Peyer's patch (tissue), 4 donors: ENCODE results near the gene SLCO4A1. TPM values are rescaled to one million over a fixed set of nuclear protein-coding genes. Genes with fewer than 3 reads are reported as not detected.

Source experiments
- DNase-seq, 3 donors: peaks; one replicate each; pipeline ENCODE4 v3.0.0-alpha.2; 2017 to 2019
- H3K27ac ChIP-seq, 4 donors: fragments of 200-600 bp; sonication (generic); one replicate each; pipeline ENCODE4 v1.5.1; 2016 to 2019
- H3K27me3 ChIP-seq, 2 donors: fragments of 200-600 bp; sonication (generic); one replicate each; pipeline ENCODE4 v1.5.1; 2019
- H3K36me3 ChIP-seq, 3 donors: fragments of 200-600 bp; sonication (generic); one replicate each; pipeline ENCODE4 v1.5.1; 2016 to 2019
- H3K4me1 ChIP-seq, 4 donors: fragments of 200-600 bp; sonication (generic); one replicate each; pipeline ENCODE4 v1.5.1; 2016 to 2019
- H3K4me3 ChIP-seq, 4 donors: fragments of 200-600 bp; sonication (generic); 1 replicate in 3 of 4; 2 replicates in 1 of 4; pipeline ENCODE4 v1.5.1; 2016 to 2019; ENCODE audit warnings: mild to moderate bottlenecking in 1 of 4
- H3K9me3 ChIP-seq, 4 donors: fragments of 200-600 bp; sonication (generic); one replicate each; pipeline ENCODE4 v1.5.1; 2016 to 2019; ENCODE audit warnings: mild to moderate bottlenecking in 1 of 4
- POLR2A ChIP-seq, 2 donors: fragments of 450-650 bp; IDR thresholded peaks; one replicate each; pipeline ENCODE4 v1.5.1; 2017; ENCODE audit warnings: antibody characterized with exemption in 2 of 2, mild to moderate bottlenecking in 2 of 2, moderate library complexity in 2 of 2
- total RNA-seq, 4 donors: library from RNA; depleted of rRNA; stranded (reverse); fragments of >200 nt; gene quantifications; one replicate each; pipeline ENCODE4 v1.1.0, GENCODE V29; 2016
- TF ChIP-seq, protein P1 (sequence below), 6 experiments: fragments of 450-650 bp in 4 of 6; fragments of 200-600 bp in 2 of 6; sonication (generic) in 1 of 6; IDR thresholded peaks; one replicate each; pipeline ENCODE4 v1.5.1; 2017 to 2019; ENCODE audit warnings: antibody characterized with exemption in 6 of 6, mild to moderate bottlenecking in 3 of 6, moderate library complexity in 1 of 6

The SLCO4A1 gene
- total RNA-seq, 4 donors from 2014 or later: 6.7 to 42.9 (median 28.5) TPM

DNA sequence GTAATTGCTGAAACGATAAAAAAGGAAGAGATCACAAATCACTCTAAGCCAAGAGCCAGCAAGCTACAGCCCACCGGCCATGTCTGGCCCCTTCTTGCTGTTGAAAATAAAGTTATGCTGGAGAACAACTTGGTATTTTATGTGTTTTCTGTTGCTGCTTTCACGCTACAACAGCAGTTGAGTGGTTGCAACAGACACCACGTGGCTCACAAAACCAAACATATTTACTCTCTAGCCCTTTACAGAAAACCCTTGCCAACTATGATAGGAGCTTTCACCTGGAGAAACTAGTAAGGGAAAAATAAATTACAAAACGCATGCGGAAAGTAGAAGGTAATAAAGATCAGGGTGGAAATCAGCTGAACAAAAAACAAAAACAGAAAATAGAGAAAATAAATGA is 41.1 kb upstream of the SLCO4A1 start:
- DNase-seq: no peak
- Histone ChIP-seq H3K27me3 (peaks cover 0 to 4% of the 10 kb centered on the region in 2 donors), H3K27ac (no peak overlapping the region), H3K4me3 (no peak overlapping the region), H3K36me3 (no peaks in the 10 kb centered on the region), H3K9me3 (peaks cover 0 to 5% (median 0%) of the 10 kb centered on the region in 4 donors), H3K4me1 (peaks cover 0 to 34% (median 21%) of the 10 kb centered on the region in 4 donors)
- TF ChIP-seq, protein P1, sequence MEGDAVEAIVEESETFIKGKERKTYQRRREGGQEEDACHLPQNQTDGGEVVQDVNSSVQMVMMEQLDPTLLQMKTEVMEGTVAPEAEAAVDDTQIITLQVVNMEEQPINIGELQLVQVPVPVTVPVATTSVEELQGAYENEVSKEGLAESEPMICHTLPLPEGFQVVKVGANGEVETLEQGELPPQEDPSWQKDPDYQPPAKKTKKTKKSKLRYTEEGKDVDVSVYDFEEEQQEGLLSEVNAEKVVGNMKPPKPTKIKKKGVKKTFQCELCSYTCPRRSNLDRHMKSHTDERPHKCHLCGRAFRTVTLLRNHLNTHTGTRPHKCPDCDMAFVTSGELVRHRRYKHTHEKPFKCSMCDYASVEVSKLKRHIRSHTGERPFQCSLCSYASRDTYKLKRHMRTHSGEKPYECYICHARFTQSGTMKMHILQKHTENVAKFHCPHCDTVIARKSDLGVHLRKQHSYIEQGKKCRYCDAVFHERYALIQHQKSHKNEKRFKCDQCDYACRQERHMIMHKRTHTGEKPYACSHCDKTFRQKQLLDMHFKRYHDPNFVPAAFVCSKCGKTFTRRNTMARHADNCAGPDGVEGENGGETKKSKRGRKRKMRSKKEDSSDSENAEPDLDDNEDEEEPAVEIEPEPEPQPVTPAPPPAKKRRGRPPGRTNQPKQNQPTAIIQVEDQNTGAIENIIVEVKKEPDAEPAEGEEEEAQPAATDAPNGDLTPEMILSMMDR (IDR thresholded peaks at IDR 0.05): no peak
- TF ChIP-seq POLR2A (IDR thresholded peaks at IDR 0.05): no peak

DNA sequence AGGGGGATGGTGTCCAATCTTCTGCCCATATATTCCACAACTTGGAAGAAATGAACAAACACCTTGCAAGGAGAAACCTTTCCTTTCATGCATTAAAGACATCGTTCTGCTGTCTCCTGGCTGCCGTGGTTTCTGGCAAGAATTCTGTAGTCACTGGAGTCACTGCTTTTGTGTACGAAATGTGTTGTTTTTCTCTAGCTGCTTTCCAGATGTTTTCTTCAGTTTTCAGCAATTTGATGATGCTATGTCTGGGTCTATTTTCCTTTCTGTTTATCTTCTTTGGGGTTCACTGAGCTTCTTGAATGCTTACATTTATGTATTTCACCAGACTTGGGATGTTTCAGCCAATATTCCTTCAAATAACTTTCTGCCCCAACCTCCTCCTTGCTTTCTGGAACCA is 40.6 kb upstream of the SLCO4A1 start:
- TF ChIP-seq POLR2A (IDR thresholded peaks at IDR 0.05): no peak
- TF ChIP-seq, protein P1 (IDR thresholded peaks at IDR 0.05): no peak
- Histone ChIP-seq H3K4me1 (peaks cover 0 to 39% (median 26%) of the 10 kb centered on the region in 4 donors), H3K27ac (no peak overlapping the region), H3K9me3 (peaks cover 0 to 5% (median 0%) of the 10 kb centered on the region in 4 donors), H3K27me3 (no peaks in the 10 kb centered on the region), H3K36me3 (no peaks in the 10 kb centered on the region), H3K4me3 (no peak overlapping the region)
- DNase-seq: no peak

DNA sequence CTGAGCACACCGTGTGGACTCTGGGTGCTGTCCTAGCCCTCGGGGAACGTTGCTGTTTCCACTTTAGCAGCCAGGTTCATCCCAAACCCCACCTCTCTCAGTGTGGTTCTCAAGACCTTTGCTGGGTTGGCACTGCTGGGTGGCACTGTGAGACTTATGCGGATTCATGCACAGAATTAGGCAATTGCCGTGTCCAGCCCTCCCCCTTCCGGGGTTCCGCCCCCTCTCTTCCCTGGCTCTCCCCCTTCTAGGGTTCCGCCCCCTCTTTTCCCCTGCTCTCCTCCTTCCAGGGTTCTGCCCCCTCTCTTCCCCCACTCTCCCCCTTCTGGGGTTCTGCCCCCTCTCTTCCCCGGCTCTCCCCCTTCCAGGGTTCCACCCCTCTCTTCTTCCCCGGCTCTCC is 39.8 kb upstream of the SLCO4A1 start:
- Histone ChIP-seq H3K36me3 (no peaks in the 10 kb centered on the region), H3K27me3 (no peaks in the 10 kb centered on the region), H3K4me3 (peak overlapping the region in 2 of 4 donors; percentile 6 to 24), H3K27ac (peak overlapping the region in 2 of 4 donors; percentile 31 to 71), H3K9me3 (peaks cover 0 to 5% (median 0%) of the 10 kb centered on the region in 4 donors), H3K4me1 (peaks cover 0 to 44% (median 29%) of the 10 kb centered on the region in 4 donors)
- TF ChIP-seq POLR2A (IDR thresholded peaks at IDR 0.05): no peak
- TF ChIP-seq, protein P1 (IDR thresholded peaks at IDR 0.05): no peak
- peak in 1 of 3 donors; percentile 60 for DNase-seq

DNA sequence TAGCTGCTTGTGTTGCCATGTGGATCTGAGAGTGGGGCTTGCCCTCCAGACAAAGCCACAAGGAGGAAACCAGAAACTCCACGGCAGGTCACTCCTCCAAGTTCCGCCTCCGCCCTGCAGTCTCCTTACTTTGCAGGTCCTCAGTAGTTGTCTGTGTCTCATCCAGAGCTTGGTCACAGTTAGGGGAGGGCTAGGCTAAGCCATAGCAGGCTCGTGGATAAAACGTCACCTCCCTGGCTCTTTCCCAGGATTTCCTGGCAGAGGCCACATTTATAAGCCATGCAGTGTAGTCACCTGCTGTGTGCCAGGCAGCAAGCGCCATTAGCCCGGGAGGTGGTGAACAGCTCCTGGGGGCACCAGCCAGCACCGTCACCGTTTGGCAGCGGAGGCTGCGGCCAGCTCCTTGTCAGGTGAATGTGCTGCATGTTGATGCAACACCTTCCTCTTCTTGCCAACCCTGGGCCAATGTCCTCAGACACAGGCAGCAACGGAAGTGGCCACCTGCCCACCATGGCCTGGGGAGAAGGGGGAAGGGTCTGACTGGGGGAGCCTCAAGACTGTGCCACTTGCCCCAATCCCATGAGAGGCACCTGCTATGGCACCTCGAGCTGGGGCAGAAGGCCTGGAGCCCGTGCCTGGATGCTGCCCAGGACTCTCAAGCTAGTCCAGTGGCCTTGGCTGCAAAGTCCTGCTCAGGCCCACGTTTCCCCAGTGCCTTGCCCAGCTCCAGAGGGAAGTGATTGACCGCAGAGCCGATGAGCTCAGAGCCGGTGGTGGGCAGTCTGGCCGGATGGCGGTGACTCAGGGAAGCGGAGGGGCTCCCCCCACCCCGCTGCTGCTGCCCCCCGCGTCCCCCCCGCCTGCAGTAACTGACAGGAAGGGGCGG is 39.0 kb upstream of the SLCO4A1 start:
- Histone ChIP-seq H3K4me3 (peak overlapping the region in 2 of 4 donors; percentile 6 to 24), H3K36me3 (no peaks in the 10 kb centered on the region), H3K27ac (peak overlapping the region in 3 of 4 donors; percentile 31 to 71 (median 65)), H3K27me3 (no peaks in the 10 kb centered on the region), H3K9me3 (peaks cover 0 to 5% (median 0%) of the 10 kb centered on the region in 4 donors), H3K4me1 (peaks cover 0 to 44% (median 29%) of the 10 kb centered on the region in 4 donors)
- TF ChIP-seq, protein P1 (IDR thresholded peaks at IDR 0.05): no peak
- TF ChIP-seq POLR2A (IDR thresholded peaks at IDR 0.05): no peak
- DNase-seq: peak in 2 of 3 donors; percentile 69 to 78

DNA sequence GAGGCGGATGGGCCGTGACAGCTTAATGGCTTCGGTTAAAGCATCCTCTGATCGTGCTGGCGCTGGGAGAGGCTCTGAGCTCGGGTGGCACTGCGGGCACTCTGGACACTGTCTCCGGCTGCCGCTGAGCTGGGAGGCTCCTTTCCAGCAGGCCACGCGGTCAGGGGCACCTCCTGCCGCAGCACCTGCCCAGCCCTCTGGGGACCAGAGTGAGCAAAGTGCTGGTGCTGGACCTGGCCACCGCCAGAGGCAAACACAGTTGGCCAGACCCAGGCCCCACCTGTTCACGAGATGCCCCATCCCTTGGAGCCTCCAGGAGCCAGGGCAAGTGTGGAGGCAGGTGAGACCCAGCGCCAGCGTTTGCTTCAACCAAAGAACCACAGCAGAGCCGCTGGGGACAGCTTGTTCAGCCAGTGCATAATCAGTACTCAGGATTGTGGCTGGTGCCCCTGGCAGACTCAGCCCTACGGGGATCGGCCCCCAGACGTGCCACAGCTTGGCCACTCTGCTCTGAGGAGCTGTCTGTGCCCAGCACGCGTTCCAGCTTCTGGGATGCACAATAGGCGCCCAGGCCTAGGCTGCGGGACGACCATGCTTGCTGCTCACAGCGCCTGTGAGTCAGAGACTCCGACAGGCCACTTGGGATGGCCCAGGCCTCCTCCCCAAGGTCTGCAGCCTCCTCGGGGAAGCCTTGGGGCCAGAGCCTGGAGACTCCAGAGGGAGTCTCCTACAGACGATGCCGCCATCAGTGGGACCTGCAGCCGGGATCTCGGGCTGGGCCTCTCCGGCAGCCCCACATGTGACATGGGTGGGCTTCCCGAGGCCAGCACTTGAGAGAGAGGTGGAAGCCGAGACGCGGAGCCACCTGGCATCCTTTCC is 38.2 kb upstream of the SLCO4A1 start:
- TF ChIP-seq, protein P1 (IDR thresholded peaks at IDR 0.05): no peak
- no peak for TF ChIP-seq POLR2A (IDR thresholded peaks at IDR 0.05)
- DNase-seq: no peak
- no peaks in the 10 kb centered on the region for H3K27me3 ChIP-seq

More for the DNA sequence above, 38.2 kb upstream of the SLCO4A1 start:
- Histone ChIP-seq H3K27ac (peak overlapping the region in 2 of 4 donors; percentile 65 to 71), H3K4me1 (peaks cover 0 to 44% (median 29%) of the 10 kb centered on the region in 4 donors), H3K4me3 (peak overlapping the region in 1 of 4 donors; percentile 24), H3K36me3 (no peaks in the 10 kb centered on the region), H3K9me3 (no peaks in the 10 kb centered on the region)
